ENCODE results near the gene RPS18.

RPS18 gene

GRCh38 chr6:33313105-33313708 is 41.3 kb downstream of the RPS18 start:
- TF ChIP-seq RAD21 (IDR thresholded peaks at IDR 0.05; ENCODE audit: low read depth) (no peak), ZBTB7A (IDR thresholded peaks at IDR 0.05; ENCODE audit: low read depth) (peak; percentile 34; the same call in 1 of the 2 replicates)

- TF ChIP-seq YY1 (IDR thresholded peaks at IDR 0.05; ENCODE audit: low read depth) = no peak
- no peak for TF ChIP-seq RAD21 (IDR thresholded peaks at IDR 0.05; ENCODE audit: low read depth)
- TF ChIP-seq TEAD4 (IDR thresholded peaks at IDR 0.05) = no peak
- no peak for TF ChIP-seq EP300 (IDR thresholded peaks at IDR 0.05; ENCODE audit: borderline replicate concordance)
- TF ChIP-seq EGR1 (IDR thresholded peaks at IDR 0.05) = no peak
- no peak for TF ChIP-seq CREB1 (IDR thresholded peaks at IDR 0.05; ENCODE audit: low read depth)
- no peak for TF ChIP-seq TAF1 (IDR thresholded peaks at IDR 0.05; ENCODE audit: low read depth)
These were observed 42.0 kb downstream of the RPS18 start, which contains the start of gene TAPBP for GRCh38 chr6:33313709-33314514. TAPBP (minus strand) TSS chr6:33314078; CDS start chr6:33314041, 37 bp downstream.

GRCh38 chr6:33314515-33314942 is 42.7 kb downstream of the RPS18 start:
- TF ChIP-seq FOXM1 (IDR thresholded peaks at IDR 0.05; ENCODE audit: borderline replicate concordance, low read depth) (no peak), REST (IDR thresholded peaks at IDR 0.05; ENCODE audit: low read depth) (no peak), EP300 (IDR thresholded peaks at IDR 0.05; ENCODE audit: borderline replicate concordance) (no peak), USF1 (IDR thresholded peaks at IDR 0.05) (no peak), EGR1 (IDR thresholded peaks at IDR 0.05) (no peak), NFIC (IDR thresholded peaks at IDR 0.05) (no peak), CREB1 (IDR thresholded peaks at IDR 0.05; ENCODE audit: low read depth) (no peak), MAX (IDR thresholded peaks at IDR 0.05) (no peak), CEBPB (IDR thresholded peaks at IDR 0.05) (no peak), TEAD4 (IDR thresholded peaks at IDR 0.05) (no peak), ZBTB7A (IDR thresholded peaks at IDR 0.05; ENCODE audit: low read depth) (no peak), RAD21 (IDR thresholded peaks at IDR 0.05; ENCODE audit: low read depth) (no peak)

- TF ChIP-seq EGR1 (IDR thresholded peaks at IDR 0.05) = no peak
- no peak for TF ChIP-seq TAF1 (IDR thresholded peaks at IDR 0.05; ENCODE audit: low read depth)
- no peak for TF ChIP-seq EP300 (IDR thresholded peaks at IDR 0.05; ENCODE audit: borderline replicate concordance)
- TF ChIP-seq NFIC (IDR thresholded peaks at IDR 0.05) = no peak
- TF ChIP-seq TEAD4 (IDR thresholded peaks at IDR 0.05) = no peak
- TF ChIP-seq YY1 (IDR thresholded peaks at IDR 0.05; ENCODE audit: low read depth) = no peak
- TF ChIP-seq MAX (IDR thresholded peaks at IDR 0.05) = no peak
- no peak for TF ChIP-seq USF1 (IDR thresholded peaks at IDR 0.05)
- no peak for TF ChIP-seq ZBTB7A (IDR thresholded peaks at IDR 0.05; ENCODE audit: low read depth)
- no peak for TF ChIP-seq FOXM1 (IDR thresholded peaks at IDR 0.05; ENCODE audit: borderline replicate concordance, low read depth)
- no peak for TF ChIP-seq REST (IDR thresholded peaks at IDR 0.05; ENCODE audit: low read depth)
These were observed 43.3 kb downstream of the RPS18 start for GRCh38 chr6:33314943-33315792.

- TF ChIP-seq REST (IDR thresholded peaks at IDR 0.05; ENCODE audit: low read depth) (peak; percentile 48; the same call in 1 of the 2 replicates), MAX (IDR thresholded peaks at IDR 0.05) (no peak), CREB1 (IDR thresholded peaks at IDR 0.05; ENCODE audit: low read depth) (no peak)
These were observed 44.1 kb downstream of the RPS18 start for GRCh38 chr6:33315793-33316602.

All from Ishikawa (cell line).